ENCODE results near the gene NOL4L. TPM values are rescaled to one million over a fixed set of nuclear protein-coding genes. Genes with fewer than 3 reads are reported as not detected.

Gene NOL4L
- total and polyA plus RNA-seq, 12 donors = 1.5 to 10.1 (median 5.1) TPM

DNA sequence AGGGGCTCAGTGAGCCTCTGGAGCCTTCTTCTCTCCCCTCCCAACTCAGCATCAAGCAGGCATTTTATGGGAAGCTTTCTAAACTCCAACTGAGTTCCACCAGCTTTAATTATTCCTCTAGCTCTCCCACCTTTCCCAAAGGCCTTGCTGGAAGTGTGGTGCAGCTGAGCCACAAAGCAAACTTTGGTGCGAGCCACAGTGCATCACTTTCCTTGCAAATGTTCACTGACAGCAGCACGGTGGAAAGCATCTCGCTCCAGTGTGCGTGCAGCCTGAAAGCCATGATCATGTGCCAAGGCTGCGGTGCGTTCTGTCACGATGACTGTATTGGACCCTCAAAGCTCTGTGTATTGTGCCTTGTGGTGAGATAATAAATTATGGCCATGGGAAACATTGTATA lies 148.2 kb downstream of the NOL4L start:
- Histone ChIP-seq H3K4me3 (no peak overlapping the region), H3K27ac (no peak overlapping the region), H3K4me1 (peaks cover 3 to 26% (median 22%) of the 10 kb centered on the region in 9 donors), H3K36me3 (peaks cover 0 to 100% (median 45%) of the 10 kb centered on the region in 9 donors), H3K27me3 (no peaks in the 10 kb centered on the region), H3K9me3 (no peaks in the 10 kb centered on the region)
- 93 to 95% methylated on average over 7 of the region's 7 CpGs for WGBS, 2 donors
- no peak for TF ChIP-seq CTCF (IDR thresholded peaks at IDR 0.05)
- ATAC-seq = no peak
- no peak for DNase-seq
- intact Hi-C loops (cut with DNase I) = loop anchor here in 1 of 10 donors (5.0 kb wide), 1 partner anchor 35 kb away; no protein-coding TSS in a partner anchor

- WGBS, 2 donors = 97% methylated on average over 11 of the region's 11 CpGs
- Histone ChIP-seq H3K36me3 (peaks cover 0 to 100% (median 46%) of the 10 kb centered on the region in 9 donors), H3K9me3 (no peaks in the 10 kb centered on the region), H3K27me3 (no peaks in the 10 kb centered on the region), H3K27ac (no peak overlapping the region), H3K4me1 (peaks cover 3 to 33% (median 25%) of the 10 kb centered on the region in 9 donors), H3K4me3 (no peak overlapping the region)
- ATAC-seq = no peak
- DNase-seq = no peak
- intact Hi-C loops (cut with DNase I) = loop anchor here in 1 of 10 donors (5.0 kb wide), 1 partner anchor 34 kb away; no protein-coding TSS in a partner anchor
- TF ChIP-seq CTCF (IDR thresholded peaks at IDR 0.05) = no peak
These were observed 148.8 kb downstream of the NOL4L start for GRCh38 chr20:32436142-32436861.

GRCh38 chr20:32435449-32436107 lies 149.6 kb downstream of the NOL4L start:
- Histone ChIP-seq H3K4me3 (no peak overlapping the region), H3K4me1 (peaks cover 3 to 34% (median 25%) of the 10 kb centered on the region in 9 donors), H3K9me3 (no peaks in the 10 kb centered on the region), H3K36me3 (peaks cover 0 to 100% (median 53%) of the 10 kb centered on the region in 9 donors), H3K27ac (no peak overlapping the region), H3K27me3 (no peaks in the 10 kb centered on the region)
- no peak for TF ChIP-seq CTCF (IDR thresholded peaks at IDR 0.05)
- WGBS, 2 donors = 90% methylated on average over 12 of the region's 12 CpGs
- intact Hi-C loops (cut with DNase I) = loop anchor here in 1 of 10 donors (5.0 kb wide), 1 partner anchor 33 kb away; no protein-coding TSS in a partner anchor
- ATAC-seq (no peak), DNase-seq (no peak)

DNA sequence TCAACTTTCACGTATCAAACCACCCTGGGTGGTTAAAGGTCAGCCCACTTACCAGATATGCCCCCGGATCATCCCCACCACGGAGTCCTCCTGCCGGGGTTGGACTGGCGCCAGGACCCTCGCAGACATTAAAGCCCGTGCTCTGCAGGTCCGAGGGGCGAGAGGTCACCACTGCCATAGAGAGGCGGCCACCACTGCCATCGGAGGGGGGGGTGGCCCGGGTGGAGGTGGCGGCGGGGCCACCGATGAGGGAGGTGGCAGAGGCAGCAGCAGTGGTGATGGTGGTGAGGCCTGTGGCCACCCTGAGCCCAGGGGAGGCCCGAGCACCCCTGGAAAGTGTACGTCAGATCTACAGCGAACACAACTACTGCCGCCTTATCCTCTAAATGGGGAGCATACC lies 150.7 kb downstream of the NOL4L start:
- ATAC-seq (no peak), DNase-seq (no peak)
- WGBS, 2 donors = 86% methylated on average over 19 of the region's 19 CpGs
- Histone ChIP-seq H3K4me3 (no peak overlapping the region), H3K27me3 (no peaks in the 10 kb centered on the region), H3K4me1 (peaks cover 3 to 34% (median 25%) of the 10 kb centered on the region in 9 donors), H3K9me3 (no peaks in the 10 kb centered on the region), H3K36me3 (peaks cover 0 to 100% (median 62%) of the 10 kb centered on the region in 9 donors), H3K27ac (peak overlapping the region in 5 of 10 donors; percentile 41 to 78 (median 51))
- TF ChIP-seq CTCF (IDR thresholded peaks at IDR 0.05) = no peak
- intact Hi-C loops (cut with DNase I) = no loop called here
